Tibial nerve (tissue), 4 donors: ENCODE results near the gene BIRC6.

Source experiments
- EP300 ChIP-seq, 2 donors: sonication (generic); formaldehyde crosslinking; IDR thresholded peaks; one replicate each; pipeline ENCODE4 v1.6.1; 2017; ENCODE audit warnings: antibody characterized with exemption in 2 of 2, mild to moderate bottlenecking in 1 of 2
- TF ChIP-seq, protein P1 (sequence below), 5 experiments: fragments of 200-600 bp in 3 of 5; fragments of 450-650 bp in 2 of 5; sonication (generic) in 3 of 5; IDR thresholded peaks; one replicate each; pipeline ENCODE4 v1.5.1; 2016 to 2019; ENCODE audit warnings: antibody characterized with exemption in 5 of 5, mild to moderate bottlenecking in 3 of 5, moderate library complexity in 2 of 5

DNA sequence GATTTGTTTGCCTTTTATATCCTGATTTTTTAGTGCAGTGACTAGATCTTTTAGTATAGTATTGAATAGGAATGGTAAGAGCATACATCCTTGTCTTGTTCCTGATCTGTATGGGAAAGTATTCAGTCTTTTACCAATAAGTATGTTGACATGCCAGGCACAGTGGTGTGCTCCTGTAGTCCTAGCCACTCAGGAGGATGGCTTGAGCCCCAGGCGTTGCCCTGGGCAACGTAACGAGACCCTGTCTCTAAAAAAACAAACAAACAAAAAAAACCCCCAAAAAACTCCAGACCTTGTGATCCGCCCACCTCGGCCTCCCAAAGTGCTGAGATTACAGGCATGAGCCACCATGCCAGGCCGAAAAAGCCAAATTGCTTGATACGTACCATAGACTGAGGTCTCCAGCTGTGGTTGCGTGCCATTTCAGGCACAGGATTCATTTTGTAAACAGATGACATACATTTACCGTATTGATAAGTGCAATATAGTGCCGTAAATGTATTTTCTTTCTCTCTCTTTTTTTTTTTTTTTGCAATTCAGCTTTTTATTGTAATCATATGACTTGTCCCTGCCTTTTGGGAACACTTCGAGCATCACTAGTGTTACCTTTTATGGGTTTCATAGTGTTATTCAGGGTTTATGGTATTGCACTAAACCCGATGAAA is 18.5 kb downstream of the BIRC6 start:
- TF ChIP-seq EP300 (IDR thresholded peaks at IDR 0.05), result no peak
- TF ChIP-seq, protein P1, sequence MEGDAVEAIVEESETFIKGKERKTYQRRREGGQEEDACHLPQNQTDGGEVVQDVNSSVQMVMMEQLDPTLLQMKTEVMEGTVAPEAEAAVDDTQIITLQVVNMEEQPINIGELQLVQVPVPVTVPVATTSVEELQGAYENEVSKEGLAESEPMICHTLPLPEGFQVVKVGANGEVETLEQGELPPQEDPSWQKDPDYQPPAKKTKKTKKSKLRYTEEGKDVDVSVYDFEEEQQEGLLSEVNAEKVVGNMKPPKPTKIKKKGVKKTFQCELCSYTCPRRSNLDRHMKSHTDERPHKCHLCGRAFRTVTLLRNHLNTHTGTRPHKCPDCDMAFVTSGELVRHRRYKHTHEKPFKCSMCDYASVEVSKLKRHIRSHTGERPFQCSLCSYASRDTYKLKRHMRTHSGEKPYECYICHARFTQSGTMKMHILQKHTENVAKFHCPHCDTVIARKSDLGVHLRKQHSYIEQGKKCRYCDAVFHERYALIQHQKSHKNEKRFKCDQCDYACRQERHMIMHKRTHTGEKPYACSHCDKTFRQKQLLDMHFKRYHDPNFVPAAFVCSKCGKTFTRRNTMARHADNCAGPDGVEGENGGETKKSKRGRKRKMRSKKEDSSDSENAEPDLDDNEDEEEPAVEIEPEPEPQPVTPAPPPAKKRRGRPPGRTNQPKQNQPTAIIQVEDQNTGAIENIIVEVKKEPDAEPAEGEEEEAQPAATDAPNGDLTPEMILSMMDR (IDR thresholded peaks at IDR 0.05), result no peak
